Vagina (tissue), 2 donors: ENCODE measurements around the gene GRAMD1B.

Source experiments
- POLR2A ChIP-seq, 2 donors: fragments of 450-650 bp; IDR thresholded peaks; one replicate each; pipeline ENCODE4 v1.6.1; 2017; ENCODE audit warnings: antibody characterized with exemption in 2 of 2, mild to moderate bottlenecking in 2 of 2, moderate library complexity in 2 of 2
- TF ChIP-seq, protein P1 (sequence below), 3 experiments: fragments of 450-650 bp in 2 of 3; fragments of 200-600 bp in 1 of 3; sonication (generic) in 1 of 3; IDR thresholded peaks; one replicate each; pipeline ENCODE4 v1.5.1; 2017 to 2019; ENCODE audit warnings: antibody characterized with exemption in 3 of 3, mild to moderate bottlenecking in 2 of 3, moderate library complexity in 2 of 3

DNA sequence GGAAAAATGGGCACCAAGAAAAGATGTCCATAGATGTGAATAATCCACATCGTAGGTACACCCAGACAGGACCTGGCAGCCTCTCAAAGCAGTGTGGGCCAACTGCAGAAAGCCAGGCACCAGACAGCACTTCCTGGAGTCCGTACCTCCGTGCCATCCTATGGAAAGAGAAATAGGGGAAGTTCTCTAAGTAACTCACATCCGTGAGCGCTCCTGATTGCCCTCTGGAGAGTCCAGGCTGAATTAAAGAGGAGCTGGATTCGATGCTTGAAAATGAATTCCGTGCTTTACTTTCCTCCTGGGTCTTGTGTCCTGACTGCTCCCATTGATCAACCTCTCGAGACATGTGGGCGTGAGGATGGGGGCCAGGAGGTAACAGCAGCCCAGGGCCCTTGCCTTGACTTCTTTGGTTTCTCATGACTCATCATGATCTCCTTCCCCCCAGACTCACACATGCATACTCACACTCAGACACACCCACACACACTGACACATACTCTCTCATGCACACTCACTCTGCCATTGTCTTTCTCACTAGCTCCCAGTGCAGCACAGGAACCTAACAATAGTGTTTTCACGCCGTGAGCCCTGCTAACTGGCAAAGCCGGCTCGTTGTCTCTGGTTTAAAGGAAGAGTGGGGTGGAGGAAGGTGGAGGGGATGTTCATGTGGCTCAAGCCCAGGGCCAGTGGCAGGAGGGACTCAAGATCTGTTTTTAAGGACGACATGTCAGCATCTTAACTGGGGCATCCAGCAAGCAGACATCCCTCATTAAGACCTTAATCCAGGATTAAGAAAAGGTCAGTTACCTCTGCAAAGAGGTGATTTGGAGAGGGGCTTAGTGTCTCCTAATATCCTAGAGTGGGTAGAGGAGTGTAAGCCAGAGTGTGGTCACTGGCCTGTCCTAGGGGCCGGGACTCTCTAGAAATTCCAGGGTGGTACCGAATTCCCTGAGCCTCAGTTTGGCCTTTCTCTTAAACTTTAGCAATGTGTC is 120.2 kb downstream of the GRAMD1B start:
- TF ChIP-seq, protein P1, sequence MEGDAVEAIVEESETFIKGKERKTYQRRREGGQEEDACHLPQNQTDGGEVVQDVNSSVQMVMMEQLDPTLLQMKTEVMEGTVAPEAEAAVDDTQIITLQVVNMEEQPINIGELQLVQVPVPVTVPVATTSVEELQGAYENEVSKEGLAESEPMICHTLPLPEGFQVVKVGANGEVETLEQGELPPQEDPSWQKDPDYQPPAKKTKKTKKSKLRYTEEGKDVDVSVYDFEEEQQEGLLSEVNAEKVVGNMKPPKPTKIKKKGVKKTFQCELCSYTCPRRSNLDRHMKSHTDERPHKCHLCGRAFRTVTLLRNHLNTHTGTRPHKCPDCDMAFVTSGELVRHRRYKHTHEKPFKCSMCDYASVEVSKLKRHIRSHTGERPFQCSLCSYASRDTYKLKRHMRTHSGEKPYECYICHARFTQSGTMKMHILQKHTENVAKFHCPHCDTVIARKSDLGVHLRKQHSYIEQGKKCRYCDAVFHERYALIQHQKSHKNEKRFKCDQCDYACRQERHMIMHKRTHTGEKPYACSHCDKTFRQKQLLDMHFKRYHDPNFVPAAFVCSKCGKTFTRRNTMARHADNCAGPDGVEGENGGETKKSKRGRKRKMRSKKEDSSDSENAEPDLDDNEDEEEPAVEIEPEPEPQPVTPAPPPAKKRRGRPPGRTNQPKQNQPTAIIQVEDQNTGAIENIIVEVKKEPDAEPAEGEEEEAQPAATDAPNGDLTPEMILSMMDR (IDR thresholded peaks at IDR 0.05): no peak
- no peak for TF ChIP-seq POLR2A (IDR thresholded peaks at IDR 0.05)
